ENCODE data around the gene TMEM129.
A peak's percentile ranks its signal among the peaks of the same experiment; 100 is the strongest.
"Not testable (repeated sequence)": the region's sequence is repeated elsewhere in the genome, so short reads cannot be mapped to it uniquely, and the experiment has no call there.

Gene TMEM129

GRCh38 chr4:1690698-1691097 lies 30.4 kb downstream of the TMEM129 start:
- no peak for DNase-seq (ENCODE audit: low spot score)

- no peak for DNase-seq (ENCODE audit: low spot score)
Measured at GRCh38 chr4:1686440-1687036, 34.6 kb downstream of the TMEM129 start.

- DNase-seq (ENCODE audit: low spot score) = no peak
Measured at GRCh38 chr4:1685235-1686150, 35.6 kb downstream of the TMEM129 start.

GRCh38 chr4:1684506-1685234 lies 36.5 kb downstream of the TMEM129 start:
- DNase-seq (ENCODE audit: low spot score) = no peak

DNA sequence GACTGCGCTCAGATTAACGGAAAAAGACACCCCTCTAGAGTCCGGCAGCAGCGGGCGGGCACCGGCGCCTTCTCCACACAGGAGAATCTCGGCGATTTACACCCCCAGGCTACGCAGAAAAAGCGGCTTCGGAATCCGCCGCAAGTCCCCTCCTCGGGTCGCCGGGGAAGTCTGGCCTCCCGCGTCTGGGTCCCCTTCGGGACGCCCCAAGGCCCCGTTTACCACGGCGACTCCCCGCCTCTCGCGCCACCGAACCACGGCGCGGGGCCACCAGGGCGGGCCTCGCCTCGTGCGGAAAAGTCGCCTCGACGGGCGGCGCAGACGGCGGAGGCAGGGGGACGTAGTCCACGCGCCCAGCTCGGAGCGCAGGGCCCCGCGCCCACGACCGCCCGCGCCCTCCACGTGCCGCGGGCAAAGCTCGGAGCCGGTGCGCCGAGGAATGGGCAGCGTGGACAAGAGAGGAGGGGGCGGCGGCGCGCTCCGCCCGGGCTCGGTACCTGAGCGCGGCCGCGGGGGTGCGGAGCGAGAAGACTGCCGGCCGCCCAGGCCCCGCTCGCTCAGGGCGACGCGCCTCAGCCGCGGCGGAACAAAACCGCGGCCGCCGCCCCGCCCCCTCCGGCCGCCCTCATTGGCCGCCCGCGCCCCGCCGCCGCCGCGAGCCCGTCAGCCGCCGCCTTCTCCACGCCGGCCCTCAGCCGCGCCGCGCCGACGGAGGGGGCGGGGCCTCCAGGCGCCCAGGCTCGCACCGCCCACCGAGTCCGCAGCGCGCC lies 37.2 kb downstream of the TMEM129 start, which contains the start of gene FAM53A:
TSS of gene FAM53A (minus strand) at position 578 of the 770 bp plus-strand sequence. CDS start 15,572 bp downstream, outside the sequence.
- peak; percentile 92 for DNase-seq (ENCODE audit: low spot score)

- DNase-seq (ENCODE audit: low spot score) = no peak
Measured at GRCh38 chr4:1683261-1683735, 37.8 kb downstream of the TMEM129 start.

DNA sequence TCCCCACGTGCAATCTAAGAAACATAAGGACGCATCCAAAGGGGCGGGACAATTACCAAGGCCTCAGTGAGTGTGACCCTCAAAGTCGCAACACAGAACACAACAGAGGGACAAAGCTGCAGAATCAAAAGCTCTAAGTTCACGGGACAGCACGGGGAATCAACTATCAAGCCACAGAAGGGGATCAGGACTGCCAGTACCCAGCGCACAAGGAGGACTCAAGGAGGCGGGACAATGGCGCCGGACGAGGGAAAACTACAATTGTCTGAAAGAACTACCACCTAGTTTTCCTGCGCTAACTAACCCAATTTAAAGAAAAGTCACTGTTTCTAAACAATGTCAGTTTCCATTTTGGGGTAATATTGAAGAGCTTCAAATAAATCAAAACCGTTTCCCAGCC lies 38.3 kb downstream of the TMEM129 start:
- DNase-seq (ENCODE audit: low spot score) = no peak

- DNase-seq (ENCODE audit: low spot score) = no peak
Measured at GRCh38 chr4:1678244-1678643, 42.9 kb downstream of the TMEM129 start.

- DNase-seq (ENCODE audit: low spot score) = peak; percentile 84
Measured at GRCh38 chr4:1676605-1677525, 44.3 kb downstream of the TMEM129 start.

DNA sequence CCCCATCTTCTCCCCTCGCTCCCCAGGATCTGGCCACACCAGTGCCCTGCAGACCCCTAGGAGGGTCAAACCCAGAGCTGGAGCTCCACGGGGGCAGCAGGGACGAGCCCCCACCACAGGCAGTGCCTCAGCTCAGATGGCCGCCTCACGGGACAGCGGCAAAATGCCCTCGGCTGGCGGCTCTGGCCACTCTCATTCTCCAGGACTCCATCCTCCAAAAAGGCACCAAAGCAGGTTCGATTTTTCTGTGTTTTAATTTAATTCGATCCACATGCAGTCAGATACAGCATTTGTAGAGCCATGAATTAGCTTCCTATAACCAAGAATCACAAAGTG lies 45.4 kb downstream of the TMEM129 start:
- no peak for DNase-seq (ENCODE audit: low spot score)

- no peak for DNase-seq (ENCODE audit: low spot score)
Measured at GRCh38 chr4:1675136-1675801, 45.9 kb downstream of the TMEM129 start.

- no peak for DNase-seq (ENCODE audit: low spot score)
Measured at GRCh38 chr4:1674682-1675081, 46.4 kb downstream of the TMEM129 start.

- no peak for DNase-seq (ENCODE audit: low spot score)
Measured at GRCh38 chr4:1673671-1674070, 47.5 kb downstream of the TMEM129 start.

DNA sequence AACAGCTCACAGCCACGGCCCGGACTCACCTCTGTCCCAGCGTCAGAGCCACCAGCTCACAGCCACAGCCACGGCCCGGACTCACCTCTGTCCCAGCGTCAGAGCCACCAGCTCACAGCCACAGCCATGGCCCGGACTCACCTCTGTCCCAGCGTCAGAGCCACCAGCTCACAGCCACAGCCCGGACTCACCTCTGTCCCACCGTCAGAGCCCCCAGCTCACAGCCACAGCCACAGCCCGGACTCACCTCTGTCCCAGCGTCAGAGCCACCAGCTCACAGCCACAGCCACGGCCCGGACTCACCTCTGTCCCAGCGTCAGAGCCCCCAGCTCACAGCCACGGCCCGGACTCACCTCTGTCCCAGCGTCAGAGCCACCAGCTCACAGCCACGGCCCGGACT lies 50.1 kb downstream of the TMEM129 start:
- not testable (repeated sequence) for DNase-seq (ENCODE audit: low spot score)

DNA sequence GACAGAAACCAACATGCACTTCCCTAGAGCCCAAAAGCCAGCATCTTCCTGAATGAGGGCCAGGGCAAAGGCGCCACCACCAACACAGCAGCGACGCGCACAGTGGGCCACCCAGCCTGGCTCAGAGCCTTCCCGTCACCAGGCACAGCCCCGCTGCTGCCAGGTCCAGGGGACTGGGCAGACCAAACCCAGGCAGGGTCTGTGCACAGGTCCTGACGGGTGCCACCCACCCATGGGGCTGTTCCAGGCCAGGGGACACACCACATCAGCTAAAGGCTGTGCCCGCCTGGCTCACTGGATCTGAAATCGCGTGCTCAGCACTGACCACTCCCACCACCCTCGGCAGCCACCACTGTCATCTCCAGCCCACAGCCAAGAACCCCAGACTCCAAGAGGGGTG lies 50.8 kb downstream of the TMEM129 start:
- no peak for DNase-seq (ENCODE audit: low spot score)

- no peak for DNase-seq (ENCODE audit: low spot score)
Measured at GRCh38 chr4:1669850-1670249, 51.3 kb downstream of the TMEM129 start.

- no peak for DNase-seq (ENCODE audit: low spot score)
Measured at GRCh38 chr4:1669270-1669669, 51.9 kb downstream of the TMEM129 start.

DNA sequence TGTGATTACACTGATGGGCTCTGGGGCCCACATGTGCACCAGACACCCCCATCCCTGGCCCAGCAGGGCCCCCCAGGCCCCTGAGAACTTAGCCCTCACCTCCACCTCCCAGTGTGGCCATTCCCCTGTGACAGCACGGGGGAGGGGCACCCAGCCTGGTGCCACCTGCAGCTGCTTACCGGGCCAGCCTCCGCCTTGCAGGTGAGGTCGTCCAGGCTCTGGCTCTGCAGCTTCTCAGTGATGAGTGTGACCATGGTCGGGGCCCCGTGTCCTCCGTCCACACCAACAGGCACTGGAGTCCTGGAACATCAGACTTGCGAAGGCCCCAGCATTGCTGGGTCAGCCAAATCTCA lies 52.7 kb downstream of the TMEM129 start:
- DNase-seq (ENCODE audit: low spot score) = no peak

DNA sequence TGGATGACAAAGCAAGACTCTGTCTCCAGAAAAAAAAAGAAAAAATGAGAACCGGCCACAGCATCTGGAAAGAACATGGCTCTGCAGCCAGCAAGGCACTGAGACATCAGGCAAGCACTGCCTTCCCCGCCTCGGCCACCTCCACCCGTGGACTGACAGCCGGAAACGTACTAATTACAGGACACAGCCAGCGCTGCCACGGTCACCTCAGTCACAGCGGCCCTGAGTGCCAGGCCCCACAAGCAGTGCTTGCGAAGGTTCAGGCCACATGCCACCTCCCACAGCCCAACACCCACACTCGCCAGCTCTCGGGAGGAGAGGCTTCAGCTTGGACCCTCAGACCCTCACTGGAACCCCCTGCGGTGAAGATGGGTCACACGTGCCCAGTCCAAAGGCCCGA lies 53.9 kb downstream of the TMEM129 start:
- DNase-seq (ENCODE audit: low spot score) = no peak

GRCh38 chr4:1666391-1666790 lies 54.7 kb downstream of the TMEM129 start:
- DNase-seq (ENCODE audit: low spot score) = no peak

All from hematopoietic multipotent progenitor cell treated with erythropoietin and hydrocortisone succinate and interleukin-3 and kit ligand, for 15 days (in vitro differentiated cells).